ENCODE results near the gene SHOC2. TPM values are rescaled to one million over a fixed set of nuclear protein-coding genes. Genes with fewer than 3 reads are reported as not detected.

SHOC2 gene
- total RNA-seq, 6 experiments from 2014 or later: 48.9 to 61.1 (median 56.6) TPM

DNA sequence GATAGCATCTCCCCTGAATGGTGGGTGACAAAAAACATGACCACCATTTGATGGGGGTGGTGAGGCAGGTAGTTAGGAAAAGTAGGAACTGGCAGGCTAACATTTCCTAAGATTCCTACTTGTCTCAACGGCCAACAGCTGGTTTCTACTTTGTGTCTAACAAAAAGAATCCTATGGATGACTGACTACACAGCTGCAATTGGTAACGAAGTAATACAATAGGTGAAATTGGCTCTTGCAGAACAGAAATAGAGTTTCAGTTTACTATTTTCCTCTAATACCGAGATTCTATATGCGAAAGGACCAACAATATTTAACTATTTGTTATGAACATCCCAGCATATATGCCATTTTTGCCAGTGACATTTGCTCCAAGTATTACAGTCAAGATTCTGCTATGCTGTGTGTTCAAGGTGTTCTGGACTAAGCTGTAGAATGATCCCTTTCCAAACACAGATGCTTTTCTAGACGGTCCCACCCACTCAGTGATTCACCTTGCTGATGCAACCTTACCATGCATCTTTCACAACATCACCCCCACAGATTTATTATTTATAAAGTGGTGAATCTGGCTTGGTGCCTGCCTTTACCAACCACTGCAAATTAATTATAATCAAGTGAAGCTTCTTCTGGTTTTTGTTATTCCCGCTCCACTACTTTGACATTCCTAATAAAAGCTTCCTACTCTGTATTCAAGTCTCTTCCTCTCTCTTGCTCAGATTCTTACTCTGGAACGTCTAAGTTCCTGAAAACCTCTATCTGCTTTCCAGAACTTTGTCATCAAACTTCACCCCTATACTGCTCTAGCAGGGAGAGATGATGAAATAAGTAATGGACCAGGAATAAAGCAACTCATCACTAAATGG lies 17.2 kb upstream of the SHOC2 start:
- H3K36me3 Mint-ChIP-seq (ENCODE audit: low read depth): peaks cover 27% of the 10 kb centered on the region
- H3K27me3 Mint-ChIP-seq (ENCODE audit: insufficient read depth): peaks cover 1% of the 10 kb centered on the region; the same call in 1 of the 2 replicates
- peak; percentile 38 for DNase-seq
- no peak overlapping the region for H3K4me3 Mint-ChIP-seq
- no peaks in the 10 kb centered on the region for H3K9me3 Mint-ChIP-seq
- TF ChIP-seq, protein P1, sequence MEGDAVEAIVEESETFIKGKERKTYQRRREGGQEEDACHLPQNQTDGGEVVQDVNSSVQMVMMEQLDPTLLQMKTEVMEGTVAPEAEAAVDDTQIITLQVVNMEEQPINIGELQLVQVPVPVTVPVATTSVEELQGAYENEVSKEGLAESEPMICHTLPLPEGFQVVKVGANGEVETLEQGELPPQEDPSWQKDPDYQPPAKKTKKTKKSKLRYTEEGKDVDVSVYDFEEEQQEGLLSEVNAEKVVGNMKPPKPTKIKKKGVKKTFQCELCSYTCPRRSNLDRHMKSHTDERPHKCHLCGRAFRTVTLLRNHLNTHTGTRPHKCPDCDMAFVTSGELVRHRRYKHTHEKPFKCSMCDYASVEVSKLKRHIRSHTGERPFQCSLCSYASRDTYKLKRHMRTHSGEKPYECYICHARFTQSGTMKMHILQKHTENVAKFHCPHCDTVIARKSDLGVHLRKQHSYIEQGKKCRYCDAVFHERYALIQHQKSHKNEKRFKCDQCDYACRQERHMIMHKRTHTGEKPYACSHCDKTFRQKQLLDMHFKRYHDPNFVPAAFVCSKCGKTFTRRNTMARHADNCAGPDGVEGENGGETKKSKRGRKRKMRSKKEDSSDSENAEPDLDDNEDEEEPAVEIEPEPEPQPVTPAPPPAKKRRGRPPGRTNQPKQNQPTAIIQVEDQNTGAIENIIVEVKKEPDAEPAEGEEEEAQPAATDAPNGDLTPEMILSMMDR (IDR thresholded peaks at IDR 0.05): no peak
- H3K4me1 Mint-ChIP-seq (ENCODE audit: low read depth): peaks cover 48% of the 10 kb centered on the region
- no peak overlapping the region for H3K27ac Mint-ChIP-seq

DNA sequence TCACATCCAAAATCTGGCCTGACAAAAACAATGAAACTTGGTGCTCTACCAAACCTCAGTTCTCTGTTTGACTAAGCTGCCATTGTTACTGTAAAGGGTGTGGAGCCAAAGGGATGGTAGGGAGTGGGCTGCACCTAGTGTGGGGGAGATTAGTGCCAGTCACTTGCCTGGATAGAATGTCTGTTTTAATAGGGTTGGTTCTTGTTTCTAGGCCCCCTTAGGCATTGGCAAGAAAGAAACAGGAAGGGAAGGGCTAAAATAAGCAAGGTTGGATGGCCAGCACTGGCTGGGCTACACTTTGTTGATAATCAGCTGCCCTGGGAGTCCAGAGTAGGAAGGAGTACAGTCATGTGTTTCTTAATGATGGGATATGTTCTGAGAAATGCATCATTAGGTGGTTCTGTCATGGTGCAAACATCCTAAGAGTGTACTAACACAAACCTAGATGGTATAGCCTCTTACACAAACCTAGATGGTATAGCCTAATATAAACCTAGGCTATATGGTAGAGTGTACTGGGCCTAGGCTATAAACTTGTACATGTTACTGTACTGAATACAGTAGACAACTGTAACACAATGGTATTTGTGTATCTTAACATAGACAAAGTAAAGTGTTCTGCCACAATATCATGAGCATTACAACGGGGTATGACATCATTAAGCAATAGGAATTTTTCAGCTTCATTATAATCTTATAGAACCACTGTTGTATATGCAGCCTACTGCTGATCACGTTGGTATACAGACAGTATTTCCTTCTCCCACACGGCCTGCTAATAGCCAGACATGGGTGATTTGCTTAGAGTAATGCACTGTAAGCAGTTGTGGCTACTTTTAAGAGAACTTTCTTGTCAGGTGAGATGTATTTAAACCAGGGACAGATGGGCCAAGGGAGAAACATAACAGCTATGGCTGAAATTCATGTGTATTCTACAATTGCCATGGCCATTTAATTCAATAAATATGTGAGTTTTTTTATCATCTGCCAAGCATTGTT lies 15.8 kb upstream of the SHOC2 start:
- H3K4me3 Mint-ChIP-seq: no peak overlapping the region
- H3K9me3 Mint-ChIP-seq: no peaks in the 10 kb centered on the region
- H3K36me3 Mint-ChIP-seq (ENCODE audit: low read depth): peaks cover 27% of the 10 kb centered on the region
- DNase-seq: no peak
- no peak overlapping the region for H3K27ac Mint-ChIP-seq
- H3K4me1 Mint-ChIP-seq (ENCODE audit: low read depth): peaks cover 41% of the 10 kb centered on the region
- H3K27me3 Mint-ChIP-seq (ENCODE audit: insufficient read depth): peaks cover 1% of the 10 kb centered on the region; the same call in 1 of the 2 replicates
- TF ChIP-seq, protein P1 (IDR thresholded peaks at IDR 0.05): no peak

DNA sequence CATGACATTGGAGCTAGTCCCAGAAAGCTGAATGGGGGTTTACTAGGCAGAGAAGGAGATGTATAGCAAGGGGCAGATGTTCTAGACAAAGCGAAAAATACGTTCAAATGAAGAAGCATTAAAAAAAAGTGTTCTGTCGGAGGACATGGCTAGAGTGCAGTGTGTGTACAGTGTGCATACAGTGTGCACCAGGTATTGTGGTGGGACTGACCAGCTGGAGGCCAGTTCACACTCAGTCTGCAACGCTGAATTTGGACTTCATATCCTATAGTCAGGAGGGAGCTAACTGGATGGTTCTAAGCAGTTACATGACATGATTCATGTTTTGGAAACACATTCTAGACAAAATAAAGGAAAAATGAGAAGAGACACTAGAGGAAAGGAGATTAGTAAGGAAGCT lies 9.3 kb upstream of the SHOC2 start:
- no peak for DNase-seq
- Mint-ChIP-seq H3K4me3 (no peak overlapping the region), H3K27me3 (ENCODE audit: insufficient read depth) (no peaks in the 10 kb centered on the region), H3K36me3 (ENCODE audit: low read depth) (peaks cover 23% of the 10 kb centered on the region), H3K27ac (no peak overlapping the region), H3K4me1 (ENCODE audit: low read depth) (peaks cover 51% of the 10 kb centered on the region), H3K9me3 (no peaks in the 10 kb centered on the region)
- TF ChIP-seq, protein P1 (IDR thresholded peaks at IDR 0.05): no peak

DNA sequence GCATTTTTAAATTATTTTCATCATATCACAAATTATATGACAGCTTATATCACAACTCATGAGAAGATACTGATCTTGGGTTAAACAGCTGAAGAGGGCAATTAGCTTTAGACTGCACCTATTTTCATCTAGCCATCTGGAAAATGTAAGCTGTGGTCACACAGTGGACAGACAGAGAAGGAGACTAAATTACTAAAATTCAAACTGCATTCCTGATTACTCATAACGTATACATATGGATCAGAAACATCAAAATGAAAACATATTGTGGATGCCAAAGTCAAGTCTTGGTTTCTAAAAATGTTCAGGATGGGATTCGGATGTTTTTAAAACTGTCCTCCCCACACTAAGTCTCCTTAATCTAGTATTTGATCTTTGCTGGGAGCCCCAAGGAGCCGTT lies 7.0 kb upstream of the SHOC2 start:
- Mint-ChIP-seq H3K9me3 (no peaks in the 10 kb centered on the region), H3K4me1 (ENCODE audit: low read depth) (peaks cover 73% of the 10 kb centered on the region), H3K36me3 (ENCODE audit: low read depth) (peaks cover 18% of the 10 kb centered on the region), H3K27ac (peak overlapping the region; percentile 39), H3K27me3 (ENCODE audit: insufficient read depth) (0 out of 2 replicates have a peak, but pooled peaks cover 1% of the 10 kb centered on the region), H3K4me3 (peak overlapping the region; percentile 23)
- TF ChIP-seq, protein P1 (IDR thresholded peaks at IDR 0.05): no peak
- DNase-seq: peak; percentile 63

DNA sequence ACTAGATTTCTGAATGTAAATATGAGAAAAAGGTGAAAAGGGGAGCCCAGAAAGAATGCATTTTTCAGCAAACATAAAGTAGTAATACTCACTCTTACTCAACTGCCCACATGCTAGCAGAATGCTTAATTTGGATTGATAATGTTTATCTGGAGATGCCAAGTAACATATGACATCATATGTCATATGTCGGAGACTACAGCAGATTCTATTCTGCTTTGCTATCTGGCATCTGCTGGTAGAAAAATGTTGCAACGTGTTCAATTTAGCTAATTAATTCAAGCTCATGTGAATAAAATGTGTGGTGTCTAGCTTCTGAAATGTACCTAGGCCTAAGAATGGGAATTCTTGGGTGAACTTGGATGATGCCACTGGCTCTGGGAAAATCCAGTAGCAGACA lies 5.0 kb upstream of the SHOC2 start:
- peaks cover 76% of the 10 kb centered on the region for H3K4me1 Mint-ChIP-seq (ENCODE audit: low read depth)
- no peak overlapping the region for H3K27ac Mint-ChIP-seq
- peaks cover 5% of the 10 kb centered on the region; the same call in 1 of the 2 replicates for H3K27me3 Mint-ChIP-seq (ENCODE audit: insufficient read depth)
- TF ChIP-seq, protein P1 (IDR thresholded peaks at IDR 0.05): no peak
- no peak overlapping the region for H3K4me3 Mint-ChIP-seq
- H3K9me3 Mint-ChIP-seq: no peaks in the 10 kb centered on the region
- no peak for DNase-seq
- peaks cover 11% of the 10 kb centered on the region for H3K36me3 Mint-ChIP-seq (ENCODE audit: low read depth)

Data from HFFc6 (cell line).